ENCODE data around the gene TRANK1. TPM values are rescaled to one million over a fixed set of nuclear protein-coding genes. Genes with fewer than 3 reads are reported as not detected.

Gene TRANK1
- polyA plus RNA-seq, 2 donors, result 1.6 to 2.0 TPM

- no peaks in the 10 kb centered on the region for H3K4me1 ChIP-seq (ENCODE audit: control insufficient read depth in 2 of 2, insufficient read depth in 2 of 2, low read length in 1 of 2)
- H3K4me3 ChIP-seq (ENCODE audit: low read depth in 1 of 2, low read length in 2 of 2), result no peak overlapping the region
- 88 to 89% methylated on average over 9 of the region's 9 CpGs for WGBS, 2 donors
- H3K27me3 ChIP-seq (ENCODE audit: control insufficient read depth in 1 of 2, insufficient read depth in 2 of 2, low read length in 2 of 2), result no peaks in the 10 kb centered on the region
- no peak overlapping the region for H3K27ac ChIP-seq (ENCODE audit: low read depth in 2 of 2, low read length in 1 of 2)
- H3K9me3 ChIP-seq (ENCODE audit: control insufficient read depth in 2 of 2, insufficient read depth in 1 of 2, low read depth in 1 of 2, low read length in 1 of 2), result no peaks in the 10 kb centered on the region
- H3K36me3 ChIP-seq (ENCODE audit: control insufficient read depth in 2 of 2, insufficient read depth in 2 of 2, low read length in 1 of 2), result no peaks in the 10 kb centered on the region
Observed at GRCh38 chr3:36877930-36878685, 66.7 kb downstream of the TRANK1 start.

- H3K27me3 ChIP-seq (ENCODE audit: control insufficient read depth in 1 of 2, insufficient read depth in 2 of 2, low read length in 2 of 2), result no peaks in the 10 kb centered on the region
- no peaks in the 10 kb centered on the region for H3K4me1 ChIP-seq (ENCODE audit: control insufficient read depth in 2 of 2, insufficient read depth in 2 of 2, low read length in 1 of 2)
- WGBS, 2 donors, result 76 to 77% methylated on average over 7 of the region's 7 CpGs
- H3K36me3 ChIP-seq (ENCODE audit: control insufficient read depth in 2 of 2, insufficient read depth in 2 of 2, low read length in 1 of 2), result no peaks in the 10 kb centered on the region
- H3K4me3 ChIP-seq (ENCODE audit: low read depth in 1 of 2, low read length in 2 of 2), result no peak overlapping the region
- H3K9me3 ChIP-seq (ENCODE audit: control insufficient read depth in 2 of 2, insufficient read depth in 1 of 2, low read depth in 1 of 2, low read length in 1 of 2), result no peaks in the 10 kb centered on the region
- H3K27ac ChIP-seq (ENCODE audit: low read depth in 2 of 2, low read length in 1 of 2), result peak overlapping the region in 1 of 2 donors; percentile 54
Observed at GRCh38 chr3:36876181-36876936, 68.5 kb downstream of the TRANK1 start.

- H3K4me3 ChIP-seq (ENCODE audit: low read depth in 1 of 2, low read length in 2 of 2), result no peak overlapping the region
- WGBS, 2 donors, result 89 to 94% methylated on average over 3 of the region's 3 CpGs
- H3K9me3 ChIP-seq (ENCODE audit: control insufficient read depth in 2 of 2, insufficient read depth in 1 of 2, low read depth in 1 of 2, low read length in 1 of 2), result no peaks in the 10 kb centered on the region
- H3K4me1 ChIP-seq (ENCODE audit: control insufficient read depth in 2 of 2, insufficient read depth in 2 of 2, low read length in 1 of 2), result no peaks in the 10 kb centered on the region
- H3K27me3 ChIP-seq (ENCODE audit: control insufficient read depth in 1 of 2, insufficient read depth in 2 of 2, low read length in 2 of 2), result no peaks in the 10 kb centered on the region
- H3K27ac ChIP-seq (ENCODE audit: low read depth in 2 of 2, low read length in 1 of 2), result no peak overlapping the region
- no peaks in the 10 kb centered on the region for H3K36me3 ChIP-seq (ENCODE audit: control insufficient read depth in 2 of 2, insufficient read depth in 2 of 2, low read length in 1 of 2)
Observed at GRCh38 chr3:36875397-36875796, 69.5 kb downstream of the TRANK1 start.

- Histone ChIP-seq H3K4me3 (ENCODE audit: low read depth in 1 of 2, low read length in 2 of 2) (no peak overlapping the region), H3K4me1 (ENCODE audit: control insufficient read depth in 2 of 2, insufficient read depth in 2 of 2, low read length in 1 of 2) (no peaks in the 10 kb centered on the region), H3K27ac (ENCODE audit: low read depth in 2 of 2, low read length in 1 of 2) (peak overlapping the region in 1 of 2 donors; percentile 4), H3K9me3 (ENCODE audit: control insufficient read depth in 2 of 2, insufficient read depth in 1 of 2, low read depth in 1 of 2, low read length in 1 of 2) (no peaks in the 10 kb centered on the region), H3K36me3 (ENCODE audit: control insufficient read depth in 2 of 2, insufficient read depth in 2 of 2, low read length in 1 of 2) (no peaks in the 10 kb centered on the region), H3K27me3 (ENCODE audit: control insufficient read depth in 1 of 2, insufficient read depth in 2 of 2, low read length in 2 of 2) (no peaks in the 10 kb centered on the region)
- WGBS, 2 donors, result 95 to 96% methylated on average over 2 of the region's 2 CpGs
Observed at GRCh38 chr3:36874424-36874823, 70.4 kb downstream of the TRANK1 start.

GRCh38 chr3:36871379-36872126 is 73.3 kb downstream of the TRANK1 start:
- WGBS, 2 donors, result 83 to 86% methylated on average over 2 of the region's 2 CpGs
- Histone ChIP-seq H3K9me3 (ENCODE audit: control insufficient read depth in 2 of 2, insufficient read depth in 1 of 2, low read depth in 1 of 2, low read length in 1 of 2) (no peaks in the 10 kb centered on the region), H3K36me3 (ENCODE audit: control insufficient read depth in 2 of 2, insufficient read depth in 2 of 2, low read length in 1 of 2) (peaks cover 0 to 2% of the 10 kb centered on the region in 2 donors), H3K4me3 (ENCODE audit: low read depth in 1 of 2, low read length in 2 of 2) (no peak overlapping the region), H3K4me1 (ENCODE audit: control insufficient read depth in 2 of 2, insufficient read depth in 2 of 2, low read length in 1 of 2) (no peaks in the 10 kb centered on the region), H3K27ac (ENCODE audit: low read depth in 2 of 2, low read length in 1 of 2) (no peak overlapping the region), H3K27me3 (ENCODE audit: control insufficient read depth in 1 of 2, insufficient read depth in 2 of 2, low read length in 2 of 2) (no peaks in the 10 kb centered on the region)

- Histone ChIP-seq H3K9me3 (ENCODE audit: control insufficient read depth in 2 of 2, insufficient read depth in 1 of 2, low read depth in 1 of 2, low read length in 1 of 2) (no peaks in the 10 kb centered on the region), H3K4me1 (ENCODE audit: control insufficient read depth in 2 of 2, insufficient read depth in 2 of 2, low read length in 1 of 2) (no peaks in the 10 kb centered on the region), H3K4me3 (ENCODE audit: low read depth in 1 of 2, low read length in 2 of 2) (no peak overlapping the region), H3K27me3 (ENCODE audit: control insufficient read depth in 1 of 2, insufficient read depth in 2 of 2, low read length in 2 of 2) (no peaks in the 10 kb centered on the region), H3K36me3 (ENCODE audit: control insufficient read depth in 2 of 2, insufficient read depth in 2 of 2, low read length in 1 of 2) (peaks cover 0 to 2% of the 10 kb centered on the region in 2 donors), H3K27ac (ENCODE audit: low read depth in 2 of 2, low read length in 1 of 2) (no peak overlapping the region)
- WGBS, 2 donors, result 26 to 29% methylated on average over 2 of the region's 2 CpGs
Observed at GRCh38 chr3:36868614-36869436, 76.0 kb downstream of the TRANK1 start.

- no peak overlapping the region for H3K4me3 ChIP-seq (ENCODE audit: low read depth in 1 of 2, low read length in 2 of 2)
- WGBS, 2 donors, result 87 to 89% methylated on average over 7 of the region's 7 CpGs
- no peaks in the 10 kb centered on the region for H3K4me1 ChIP-seq (ENCODE audit: control insufficient read depth in 2 of 2, insufficient read depth in 2 of 2, low read length in 1 of 2)
- peaks cover 0 to 2% of the 10 kb centered on the region in 2 donors for H3K36me3 ChIP-seq (ENCODE audit: control insufficient read depth in 2 of 2, insufficient read depth in 2 of 2, low read length in 1 of 2)
- H3K9me3 ChIP-seq (ENCODE audit: control insufficient read depth in 2 of 2, insufficient read depth in 1 of 2, low read depth in 1 of 2, low read length in 1 of 2), result no peaks in the 10 kb centered on the region
- H3K27ac ChIP-seq (ENCODE audit: low read depth in 2 of 2, low read length in 1 of 2), result no peak overlapping the region
- no peaks in the 10 kb centered on the region for H3K27me3 ChIP-seq (ENCODE audit: control insufficient read depth in 1 of 2, insufficient read depth in 2 of 2, low read length in 2 of 2)
Observed at GRCh38 chr3:36867810-36868209, 77.0 kb downstream of the TRANK1 start.

GRCh38 chr3:36866368-36866767 is 78.5 kb downstream of the TRANK1 start:
- WGBS, 2 donors, result 84 to 89% methylated on average over 2 of the region's 2 CpGs
- H3K4me1 ChIP-seq (ENCODE audit: control insufficient read depth in 2 of 2, insufficient read depth in 2 of 2, low read length in 1 of 2), result no peaks in the 10 kb centered on the region
- peaks cover 0 to 2% of the 10 kb centered on the region in 2 donors for H3K36me3 ChIP-seq (ENCODE audit: control insufficient read depth in 2 of 2, insufficient read depth in 2 of 2, low read length in 1 of 2)
- H3K27ac ChIP-seq (ENCODE audit: low read depth in 2 of 2, low read length in 1 of 2), result no peak overlapping the region
- H3K4me3 ChIP-seq (ENCODE audit: low read depth in 1 of 2, low read length in 2 of 2), result no peak overlapping the region
- no peaks in the 10 kb centered on the region for H3K9me3 ChIP-seq (ENCODE audit: control insufficient read depth in 2 of 2, insufficient read depth in 1 of 2, low read depth in 1 of 2, low read length in 1 of 2)
- no peaks in the 10 kb centered on the region for H3K27me3 ChIP-seq (ENCODE audit: control insufficient read depth in 1 of 2, insufficient read depth in 2 of 2, low read length in 2 of 2)

Measured in esophagus (tissue), 2 donors.